T-cell (primary cell): ENCODE results near the gene NDC1. TPM values are rescaled to one million over a fixed set of nuclear protein-coding genes. Genes with fewer than 3 reads are reported as not detected.

Source experiments
- ATAC-seq, 4 experiments: fragments of 200-7000 bp in 3 of 4; fragments of 150-1000 bp in 1 of 4; cut with Tn5 transposase; replicated peaks in 1 of 4; 1 replicate in 3 of 4; 2 replicates in 1 of 4; pipeline ENCODE4 v1.10.0; 2021; ENCODE audit warnings: moderate library complexity in 3 of 4, mild to moderate bottlenecking in 2 of 4, moderate number of reproducible peaks in 1 of 4
- CTCF ChIA-PET, 2 donors: fragments of 300-600 bp; sonication (Branson Sonifier 250); formaldehyde crosslinking; loops; one replicate each; lab custom pipeline; 2022; ENCODE audit warnings: antibody characterized with exemption in 2 of 2; lab: Charles Lee
- POLR2A ChIA-PET, 2 donors: fragments of 300-600 bp; sonication (Branson Sonifier 250); formaldehyde crosslinking; loops; one replicate each; lab custom pipeline; 2022; ENCODE audit warnings: antibody characterized with exemption in 2 of 2; lab: Charles Lee
- DNase-seq, 35 experiments: peaks; one replicate each; pipeline versions ENCODE4 v3.0.0 to v3.0.0-alpha.2; 2013 to 2023
- H3K27ac ChIP-seq: one replicate; pipeline ENCODE4 v1.5.1; 2013; ENCODE audit warnings: low read length
- H3K27me3 ChIP-seq, 2 experiments: replicated peaks in 1 of 2; 1 replicate in 1 of 2; 2 replicates in 1 of 2; pipeline versions ENCODE4 v1.6.1 to v1.7.0; 2013; ENCODE audit warnings: low read length in 1 of 2, mixed read lengths in 1 of 2; ENCODE audit not compliant: control insufficient read depth in 2 of 2, insufficient read depth in 2 of 2; ENCODE audit errors: extremely low read depth in 1 of 2
- H3K36me3 ChIP-seq, 2 donors: 1 replicate in 1 of 2; 2 replicates in 1 of 2; pipeline versions ENCODE4 v1.6.1 to v1.7.0; 2013; ENCODE audit warnings: low read length in 1 of 2; ENCODE audit not compliant: control insufficient read depth in 2 of 2, insufficient read depth in 1 of 2; ENCODE audit errors: extremely low read depth in 1 of 2
- H3K4me1 ChIP-seq, 2 experiments: 1 replicate in 1 of 2; 2 replicates in 1 of 2; pipeline versions ENCODE4 v1.6.1 to v1.7.0; 2013; ENCODE audit warnings: low read length in 2 of 2, mixed read lengths in 1 of 2; ENCODE audit not compliant: insufficient read depth in 2 of 2, control insufficient read depth in 1 of 2; ENCODE audit errors: extremely low read depth in 1 of 2
- H3K4me3 ChIP-seq, 2 donors: 1 replicate in 1 of 2; 2 replicates in 1 of 2; pipeline versions ENCODE4 v1.5.1 to v1.7.0; 2013; ENCODE audit warnings: mild to moderate bottlenecking in 2 of 2, low read length in 1 of 2, moderate library complexity in 1 of 2; ENCODE audit not compliant: control insufficient read depth in 1 of 2; ENCODE audit errors: extremely low read depth in 1 of 2
- H3K9me3 ChIP-seq: 2 replicates; pipeline ENCODE4 v1.7.0; 2013
- H3K27ac Mint-ChIP-seq, 2 donors: one replicate each; pipeline ENCODE4 v1.8.0; 2020 to 2021; ENCODE audit warnings: mild to moderate bottlenecking in 2 of 2, mixed read lengths in 2 of 2
- H3K27me3 Mint-ChIP-seq, 2 donors: one replicate each; pipeline ENCODE4 v1.8.0; 2021 to 2022; ENCODE audit warnings: mixed read lengths in 2 of 2
- H3K36me3 Mint-ChIP-seq: one replicate; pipeline ENCODE4 v1.8.0; 2021; ENCODE audit warnings: mixed read lengths
- H3K4me1 Mint-ChIP-seq, 3 donors: one replicate each; pipeline ENCODE4 v1.8.0; 2020 to 2022; ENCODE audit warnings: mixed read lengths in 3 of 3, mild to moderate bottlenecking in 1 of 3
- H3K4me3 Mint-ChIP-seq, 3 donors: one replicate each; pipeline ENCODE4 v1.8.0; 2020 to 2022; ENCODE audit warnings: mild to moderate bottlenecking in 3 of 3, mixed read lengths in 3 of 3, moderate library complexity in 3 of 3
- H3K9me3 Mint-ChIP-seq, 3 donors: one replicate each; pipeline ENCODE4 v1.8.0; 2020 to 2022; ENCODE audit warnings: mixed read lengths in 3 of 3
- WGBS: methylation state at CpG from one replicate; pipeline ENCODE4 v1.1.5; 2013; ENCODE audit warnings: missing lambda C conversion rate; ENCODE audit not compliant: insufficient coverage; 5-methylcytosine and 5-hydroxymethylcytosine counted together
- total RNA-seq, 35 experiments: library from RNA in 6 of 35; stranded (reverse) in 6 of 35; fragments of 120-200 nt in 1 of 35; gene quantifications; one replicate each; pipeline versions ENCODE4 v1.2.1 to v1.2.4 and lab custom pipeline; 2013 to 2026

NDC1 gene
- total RNA-seq, 5 donors from 2014 or later (not counting 1 experiment from before 2014, with no cell fraction given): 5.6 to 13.3 (median 12.2) TPM

DNA sequence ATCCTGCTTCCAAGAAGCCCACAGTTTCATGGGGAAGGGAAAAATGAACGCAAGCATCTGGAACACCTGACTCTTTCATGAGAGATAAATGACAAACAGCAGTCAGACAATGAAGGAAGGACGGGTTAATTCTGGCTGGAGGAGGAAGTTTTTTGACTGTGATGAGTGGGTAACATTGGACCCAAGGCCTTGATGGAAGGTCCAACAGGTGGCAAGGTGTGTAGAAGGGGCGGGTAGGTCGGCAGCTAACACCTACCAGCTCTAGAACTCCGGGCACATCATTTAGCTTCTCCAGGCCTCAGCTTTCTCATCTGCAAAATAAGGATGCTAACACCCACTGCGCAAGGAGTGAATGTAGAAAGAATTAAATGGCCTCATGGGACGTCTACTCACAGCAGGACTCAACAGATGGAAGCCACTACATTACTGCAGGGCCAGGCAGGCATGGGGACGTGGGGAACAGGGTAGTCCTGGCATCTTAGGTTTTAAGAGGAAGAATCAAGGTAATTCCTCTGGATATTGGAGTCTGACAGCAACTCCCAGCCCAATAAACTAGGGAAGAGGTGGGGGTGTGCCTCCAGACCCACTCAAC, 112.0 kb downstream of the NDC1 start:
- Mint-ChIP-seq H3K4me3 (no peak overlapping the region), H3K27me3 (no peaks in the 10 kb centered on the region), H3K9me3 (no peaks in the 10 kb centered on the region), H3K27ac (no peak overlapping the region), H3K36me3 (no peaks in the 10 kb centered on the region), H3K4me1 (no peaks in the 10 kb centered on the region)
- no peak for DNase-seq
- no peak for ATAC-seq
- H3K9me3 ChIP-seq: no peaks in the 10 kb centered on the region
- H3K4me1 ChIP-seq: no peaks in the 10 kb centered on the region
- H3K27ac ChIP-seq: no peak overlapping the region
- no peaks in the 10 kb centered on the region for H3K36me3 ChIP-seq
- H3K4me3 ChIP-seq: no peak overlapping the region
- CTCF ChIA-PET: no interaction called here
- peaks cover 0 to 5% of the 10 kb centered on the region in 2 experiments for H3K27me3 ChIP-seq
- WGBS: 100% methylated on average over 1 of the region's 8 CpGs
- POLR2A ChIA-PET: interaction anchor here in 1 of 2 donors (0.6 kb wide), 1 partner anchor 74 kb away, joined by 11 read pairs; no protein-coding TSS in a partner anchor

DNA sequence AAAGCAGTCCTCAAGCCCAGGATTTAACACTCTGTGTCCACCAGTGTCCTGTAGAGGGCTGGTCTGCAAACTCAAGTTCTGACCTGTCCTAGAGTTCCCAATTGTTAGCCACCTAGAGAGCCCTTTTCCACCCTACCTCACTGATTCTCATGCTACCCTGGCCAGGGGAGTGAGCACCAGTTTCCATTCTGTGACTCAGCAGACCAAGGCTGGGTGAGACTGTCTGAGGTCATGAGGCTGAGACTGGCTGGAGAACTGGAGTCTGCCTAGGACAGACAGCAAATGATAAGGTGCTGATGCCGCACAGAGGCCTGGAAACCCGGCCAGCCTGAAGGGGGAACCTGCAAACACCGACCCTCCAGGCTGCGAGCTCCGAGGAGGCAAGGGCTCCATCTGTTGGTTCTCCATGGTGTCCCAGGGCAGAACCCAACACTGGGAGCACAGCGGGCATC, 112.8 kb downstream of the NDC1 start:
- whole genome bisulfite sequencing: 53% methylated on average over 6 of the region's 6 CpGs
- ATAC-seq (no peak), DNase-seq (no peak)
- Mint-ChIP-seq H3K4me3 (no peak overlapping the region), H3K27me3 (no peaks in the 10 kb centered on the region), H3K27ac (no peak overlapping the region), H3K36me3 (no peaks in the 10 kb centered on the region), H3K4me1 (no peaks in the 10 kb centered on the region), H3K9me3 (no peaks in the 10 kb centered on the region)
- H3K9me3 ChIP-seq: no peaks in the 10 kb centered on the region
- ChIA-PET POLR2A (no interaction called here), CTCF (no interaction called here)
- no peaks in the 10 kb centered on the region for H3K36me3 ChIP-seq
- no peaks in the 10 kb centered on the region for H3K4me1 ChIP-seq
- no peak overlapping the region for H3K4me3 ChIP-seq
- H3K27ac ChIP-seq: no peak overlapping the region
- H3K27me3 ChIP-seq: no peaks in the 10 kb centered on the region

DNA sequence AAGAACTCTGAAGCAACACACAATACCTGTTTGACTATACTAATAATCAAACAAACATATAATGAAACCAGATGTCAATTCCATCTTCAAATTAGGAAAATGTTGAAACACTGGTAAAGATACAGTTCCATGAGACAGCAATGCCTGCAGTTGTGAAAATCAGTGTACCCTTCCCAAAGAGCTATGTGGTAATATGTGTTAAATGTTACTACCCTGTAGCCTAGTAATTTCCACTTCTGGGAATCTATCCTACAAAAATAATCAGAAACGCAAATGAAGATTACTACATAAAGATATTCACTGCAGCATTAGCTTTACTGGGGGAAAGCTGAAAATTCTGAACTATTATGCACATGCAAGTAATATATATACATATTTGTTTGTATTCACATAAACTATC, 116.1 kb downstream of the NDC1 start:
- DNase-seq (no peak), ATAC-seq (no peak)
- Histone ChIP-seq H3K27me3 (peaks cover 0 to 8% of the 10 kb centered on the region in 2 experiments), H3K9me3 (no peaks in the 10 kb centered on the region), H3K4me3 (no peak overlapping the region), H3K4me1 (no peaks in the 10 kb centered on the region), H3K27ac (no peak overlapping the region), H3K36me3 (no peaks in the 10 kb centered on the region)
- no peak overlapping the region for H3K4me3 Mint-ChIP-seq
- H3K36me3 Mint-ChIP-seq: no peaks in the 10 kb centered on the region
- WGBS: no CpG with 5 or more reads among the region's 1 CpG
- H3K27me3 Mint-ChIP-seq: peaks cover 6 to 7% of the 10 kb centered on the region in 2 donors
- no peaks in the 10 kb centered on the region for H3K4me1 Mint-ChIP-seq
- ChIA-PET CTCF (no interaction called here), POLR2A (no interaction called here)
- H3K9me3 Mint-ChIP-seq: no peaks in the 10 kb centered on the region
- no peak overlapping the region for H3K27ac Mint-ChIP-seq

DNA sequence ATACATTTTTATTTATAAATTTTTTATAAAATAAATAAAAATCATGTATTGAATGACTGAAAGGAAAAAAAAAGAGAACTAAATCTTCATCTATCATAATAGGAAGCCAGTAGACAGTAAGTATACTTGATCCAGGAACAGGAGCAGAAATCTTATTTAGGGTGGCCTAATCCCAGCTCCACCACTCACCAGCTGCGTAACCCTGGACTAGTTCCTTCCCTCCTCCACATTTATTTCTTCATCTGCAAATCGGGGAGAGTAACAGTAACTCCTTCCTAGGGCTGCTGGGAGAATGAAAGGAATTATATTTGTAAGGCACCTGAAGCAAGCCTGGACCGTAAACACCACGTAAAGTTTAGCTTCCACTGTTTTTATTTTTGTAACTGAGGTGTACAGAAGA, 117.0 kb downstream of the NDC1 start:
- CTCF ChIA-PET: no interaction called here
- Mint-ChIP-seq H3K27me3 (peaks cover 6 to 7% of the 10 kb centered on the region in 2 donors), H3K9me3 (no peaks in the 10 kb centered on the region), H3K36me3 (no peaks in the 10 kb centered on the region), H3K4me3 (no peak overlapping the region), H3K27ac (no peak overlapping the region), H3K4me1 (no peaks in the 10 kb centered on the region)
- Histone ChIP-seq H3K9me3 (no peaks in the 10 kb centered on the region), H3K27ac (no peak overlapping the region), H3K4me1 (no peaks in the 10 kb centered on the region), H3K4me3 (no peak overlapping the region), H3K36me3 (no peaks in the 10 kb centered on the region), H3K27me3 (peaks cover 0 to 9% of the 10 kb centered on the region in 2 experiments)
- 100% methylated on average over 2 of the region's 4 CpGs for WGBS
- ATAC-seq (no peak), DNase-seq (no peak)
- POLR2A ChIA-PET: no interaction called here

DNA sequence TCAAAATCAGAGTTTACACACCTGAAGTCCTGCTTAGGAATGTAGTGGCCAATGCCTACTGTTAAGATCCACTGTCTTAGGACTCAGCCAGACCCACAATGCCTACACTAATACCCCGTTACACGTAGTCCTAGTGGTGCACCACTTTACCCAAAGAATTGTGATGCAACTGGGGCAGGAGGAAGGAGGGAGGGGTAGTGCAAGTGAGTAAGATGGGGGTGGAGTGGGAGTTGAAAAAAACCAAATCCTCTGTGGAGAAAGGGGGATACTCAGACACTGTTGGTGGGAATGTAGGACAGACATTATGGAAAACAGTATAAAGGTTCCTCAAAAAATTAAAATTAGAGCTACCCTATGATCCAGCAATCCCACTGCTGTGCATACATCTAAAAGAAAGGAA, 118.6 kb downstream of the NDC1 start:
- ATAC-seq: no peak
- H3K4me1 ChIP-seq: no peaks in the 10 kb centered on the region
- peaks cover 0 to 25% of the 10 kb centered on the region in 2 experiments for H3K27me3 ChIP-seq
- no peak overlapping the region for H3K27ac Mint-ChIP-seq
- H3K4me3 ChIP-seq: no peak overlapping the region
- no peaks in the 10 kb centered on the region for H3K4me1 Mint-ChIP-seq
- WGBS: no CpG with 5 or more reads among the region's 2 CpGs
- H3K27ac ChIP-seq: no peak overlapping the region
- no peak overlapping the region for H3K4me3 Mint-ChIP-seq
- ChIA-PET POLR2A (no interaction called here), CTCF (no interaction called here)
- no peaks in the 10 kb centered on the region for H3K36me3 Mint-ChIP-seq
- H3K9me3 ChIP-seq: no peaks in the 10 kb centered on the region
- H3K9me3 Mint-ChIP-seq: no peaks in the 10 kb centered on the region
- DNase-seq: no peak
- H3K27me3 Mint-ChIP-seq: peaks cover 6 to 7% of the 10 kb centered on the region in 2 donors
- H3K36me3 ChIP-seq: no peaks in the 10 kb centered on the region

DNA sequence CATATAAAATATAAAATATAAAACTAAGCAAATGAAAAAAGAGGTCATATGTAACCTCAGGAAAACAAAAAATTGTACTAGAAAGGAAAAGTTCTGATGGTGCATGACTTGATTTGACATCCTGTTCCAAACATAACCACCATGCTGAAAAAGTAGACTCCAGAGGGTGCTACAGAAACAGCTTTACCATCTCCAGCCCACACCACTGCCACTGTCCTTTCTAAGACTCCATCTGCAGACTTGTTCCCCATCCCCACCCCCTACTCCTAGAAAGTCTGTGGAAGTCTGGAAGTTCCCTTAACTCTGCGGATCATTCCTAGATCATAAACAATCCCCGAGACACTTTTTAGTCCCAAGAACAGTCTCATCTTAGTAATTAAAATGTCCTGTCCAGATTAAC, 119.7 kb downstream of the NDC1 start:
- H3K9me3 ChIP-seq: no peaks in the 10 kb centered on the region
- Mint-ChIP-seq H3K4me1 (no peaks in the 10 kb centered on the region), H3K27ac (no peak overlapping the region), H3K4me3 (no peak overlapping the region), H3K27me3 (peaks cover 7 to 8% of the 10 kb centered on the region in 2 donors), H3K36me3 (no peaks in the 10 kb centered on the region), H3K9me3 (no peaks in the 10 kb centered on the region)
- ChIA-PET CTCF (no interaction called here), POLR2A (no interaction called here)
- WGBS: no CpG with 5 or more reads among the region's 2 CpGs
- no peak overlapping the region for H3K27ac ChIP-seq
- H3K36me3 ChIP-seq: no peaks in the 10 kb centered on the region
- no peak for DNase-seq
- no peaks in the 10 kb centered on the region for H3K4me1 ChIP-seq
- no peak overlapping the region for H3K4me3 ChIP-seq
- H3K27me3 ChIP-seq: peaks cover 0 to 29% of the 10 kb centered on the region in 2 experiments
- no peak for ATAC-seq
